ENCODE measurements around the gene ATP6V1E1.

ATP6V1E1 gene

GRCh38 chr22:17629641-17630040 is 1.1 kb upstream of the ATP6V1E1 start:
- peak; percentile 11 for DNase-seq (ENCODE audit: low read depth)
- TF ChIP-seq POLR2A (IDR thresholded peaks at IDR 0.05; ENCODE audit: extremely low read depth, insufficient read length) (no peak), CTCF (IDR thresholded peaks at IDR 0.05; ENCODE audit: low read depth, low read length) (no peak), MAX (IDR thresholded peaks at IDR 0.05; ENCODE audit: low read depth, low read length) (no peak), MYC (IDR thresholded peaks at IDR 0.05; ENCODE audit: low read depth, low read length) (no peak)

GRCh38 chr22:17629173-17629489 is 582 bp upstream of the ATP6V1E1 start:
- no peak for TF ChIP-seq CTCF (IDR thresholded peaks at IDR 0.05; ENCODE audit: low read depth, low read length)
- TF ChIP-seq MYC (IDR thresholded peaks at IDR 0.05; ENCODE audit: low read depth, low read length), result no peak
- no peak for TF ChIP-seq MAX (IDR thresholded peaks at IDR 0.05; ENCODE audit: low read depth, low read length)
- TF ChIP-seq POLR2A (IDR thresholded peaks at IDR 0.05; ENCODE audit: extremely low read depth, insufficient read length), result no peak
- DNase-seq (ENCODE audit: low read depth), result no peak
- H3K4me3 ChIP-seq (ENCODE audit: low read depth, low read length), result peak overlapping the region; percentile 99

More at GRCh38 chr22:17629641-17630040, 1.1 kb upstream of the ATP6V1E1 start:
- peak overlapping the region; percentile 99 for H3K4me3 ChIP-seq (ENCODE audit: low read depth, low read length)

GRCh38 chr22:17627961-17628405 is 566 bp downstream of the ATP6V1E1 start:
- DNase-seq (ENCODE audit: low read depth), result no peak
- no peak for TF ChIP-seq MAX (IDR thresholded peaks at IDR 0.05; ENCODE audit: low read depth, low read length)
- no peak for TF ChIP-seq MYC (IDR thresholded peaks at IDR 0.05; ENCODE audit: low read depth, low read length)
- no peak for TF ChIP-seq POLR2A (IDR thresholded peaks at IDR 0.05; ENCODE audit: extremely low read depth, insufficient read length)
- no peak for TF ChIP-seq CTCF (IDR thresholded peaks at IDR 0.05; ENCODE audit: low read depth, low read length)
- H3K4me3 ChIP-seq (ENCODE audit: low read depth, low read length), result peak overlapping the region; percentile 99

- H3K4me3 ChIP-seq (ENCODE audit: low read depth, low read length), result no peak overlapping the region
- DNase-seq (ENCODE audit: low read depth), result no peak
- TF ChIP-seq CTCF (IDR thresholded peaks at IDR 0.05; ENCODE audit: low read depth, low read length), result no peak
- TF ChIP-seq POLR2A (IDR thresholded peaks at IDR 0.05; ENCODE audit: extremely low read depth, insufficient read length), result no peak
Observed at GRCh38 chr22:17613280-17613679, 15.3 kb downstream of the ATP6V1E1 start.

- no peak overlapping the region for H3K4me3 ChIP-seq (ENCODE audit: low read depth, low read length)
- no peak for TF ChIP-seq POLR2A (IDR thresholded peaks at IDR 0.05; ENCODE audit: extremely low read depth, insufficient read length)
- TF ChIP-seq MAX (IDR thresholded peaks at IDR 0.05; ENCODE audit: low read depth, low read length), result no peak
- TF ChIP-seq CTCF (IDR thresholded peaks at IDR 0.05; ENCODE audit: low read depth, low read length), result no peak
- TF ChIP-seq MYC (IDR thresholded peaks at IDR 0.05; ENCODE audit: low read depth, low read length), result no peak
- DNase-seq (ENCODE audit: low read depth), result no peak
Observed at GRCh38 chr22:17612057-17612456, 16.5 kb downstream of the ATP6V1E1 start.

- H3K4me3 ChIP-seq (ENCODE audit: low read depth, low read length), result no peak overlapping the region
- no peak for DNase-seq (ENCODE audit: low read depth)
- TF ChIP-seq MYC (IDR thresholded peaks at IDR 0.05; ENCODE audit: low read depth, low read length), result no peak
- TF ChIP-seq MAX (IDR thresholded peaks at IDR 0.05; ENCODE audit: low read depth, low read length), result no peak
- no peak for TF ChIP-seq POLR2A (IDR thresholded peaks at IDR 0.05; ENCODE audit: extremely low read depth, insufficient read length)
Observed at GRCh38 chr22:17607891-17608521, 20.5 kb downstream of the ATP6V1E1 start.
